PC-9 (cell line): Measurements from ENCODE around the gene IL16.

Source experiments
- CTCF ChIP-seq: fragments of 200-600 bp; sonication (generic); conservative IDR thresholded peaks from 2 replicates; pipeline ENCODE4 v1.6.1; 2017; ENCODE audit warnings: mixed run types, antibody characterized with exemption, mild to moderate bottlenecking, moderate library complexity
- EZH2 ChIP-seq: fragments of 200-600 bp; sonication (generic); IDR thresholded peaks from 2 replicates; pipeline ENCODE4 v1.8.0; 2017; ENCODE audit warnings: antibody characterized with exemption, low read depth

- no peak for TF ChIP-seq CTCF
- no peak for TF ChIP-seq EZH2
Observed at GRCh38 chr15:81323944-81324881, 127.5 kb downstream of the IL16 start, which contains the start of gene STARD5.
